ENCODE data around the gene HIVEP3.

HIVEP3 gene

GRCh38 chr1:41614818-41615217 lies 303.9 kb downstream of the HIVEP3 start:
- Histone ChIP-seq H3K4me1 (ENCODE audit: control insufficient read depth in 1 of 2, insufficient read depth in 2 of 2, low read length in 2 of 2) (peaks cover 4 to 6% of the 10 kb centered on the region in 2 donors), H3K4me3 (ENCODE audit: low read depth in 1 of 2, low read length in 2 of 2) (no peak overlapping the region), H3K36me3 (ENCODE audit: control insufficient read depth in 1 of 2, insufficient read depth in 2 of 2, low read length in 2 of 2) (no peaks in the 10 kb centered on the region), H3K9me3 (ENCODE audit: control insufficient read depth in 1 of 2, low read length in 2 of 2) (no peaks in the 10 kb centered on the region), H3K27me3 (ENCODE audit: control insufficient read depth in 1 of 2, insufficient read depth in 2 of 2, low read length in 2 of 2) (no peaks in the 10 kb centered on the region), H3K27ac (ENCODE audit: low read depth, low read length) (no peak overlapping the region), H3K9ac (ENCODE audit: low read depth in 1 of 2, low read length in 2 of 2) (no peak overlapping the region)

DNA sequence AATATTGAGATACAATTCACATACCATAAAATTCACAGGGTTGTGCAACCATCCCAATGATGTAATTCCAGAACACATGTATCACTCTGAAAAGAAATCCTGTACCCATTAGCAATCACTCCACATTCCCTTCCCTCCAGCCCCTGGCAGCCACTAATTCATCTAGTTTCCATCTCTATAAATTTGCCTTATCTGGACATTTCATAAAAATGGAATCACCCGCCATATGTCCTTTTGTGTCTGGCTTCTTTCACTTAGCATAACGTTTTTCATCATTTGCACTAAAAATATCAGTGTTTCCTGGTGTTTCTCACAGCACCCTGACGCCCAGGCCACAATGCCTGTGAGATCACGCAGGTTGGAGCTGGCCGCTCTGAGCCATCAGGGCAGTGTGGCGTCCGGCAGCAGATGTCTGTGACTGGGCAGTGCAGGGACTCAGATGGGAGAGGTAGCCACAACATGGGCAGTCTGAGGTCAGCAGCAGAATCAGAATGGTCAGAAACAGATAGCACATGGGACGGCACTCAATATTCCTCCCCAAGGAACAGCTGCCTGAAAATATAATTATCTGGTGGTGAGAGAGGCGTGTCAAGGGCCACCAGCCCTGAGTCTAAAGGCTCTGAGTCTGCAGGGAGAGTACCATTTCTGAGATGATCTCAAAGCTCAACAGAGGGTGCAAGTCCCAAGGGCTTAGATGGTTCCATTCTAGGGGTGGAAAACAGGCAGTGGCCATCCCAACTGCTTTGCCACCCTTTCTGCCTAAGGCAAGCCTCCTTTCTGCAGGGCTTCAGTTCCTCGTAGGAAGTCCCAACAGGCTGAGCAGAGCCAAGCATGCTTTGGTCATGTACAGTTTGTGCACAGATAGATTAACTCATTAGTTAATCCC lies 304.8 kb downstream of the HIVEP3 start:
- H3K27me3 ChIP-seq (ENCODE audit: control insufficient read depth in 1 of 2, insufficient read depth in 2 of 2, low read length in 2 of 2): no peaks in the 10 kb centered on the region
- peaks cover 4 to 6% of the 10 kb centered on the region in 2 donors for H3K4me1 ChIP-seq (ENCODE audit: control insufficient read depth in 1 of 2, insufficient read depth in 2 of 2, low read length in 2 of 2)
- H3K27ac ChIP-seq (ENCODE audit: low read depth, low read length): no peak overlapping the region
- no peak overlapping the region for H3K4me3 ChIP-seq (ENCODE audit: low read depth in 1 of 2, low read length in 2 of 2)
- no peaks in the 10 kb centered on the region for H3K36me3 ChIP-seq (ENCODE audit: control insufficient read depth in 1 of 2, insufficient read depth in 2 of 2, low read length in 2 of 2)
- no peak overlapping the region for H3K9ac ChIP-seq (ENCODE audit: low read depth in 1 of 2, low read length in 2 of 2)
- H3K9me3 ChIP-seq (ENCODE audit: control insufficient read depth in 1 of 2, low read length in 2 of 2): no peaks in the 10 kb centered on the region

DNA sequence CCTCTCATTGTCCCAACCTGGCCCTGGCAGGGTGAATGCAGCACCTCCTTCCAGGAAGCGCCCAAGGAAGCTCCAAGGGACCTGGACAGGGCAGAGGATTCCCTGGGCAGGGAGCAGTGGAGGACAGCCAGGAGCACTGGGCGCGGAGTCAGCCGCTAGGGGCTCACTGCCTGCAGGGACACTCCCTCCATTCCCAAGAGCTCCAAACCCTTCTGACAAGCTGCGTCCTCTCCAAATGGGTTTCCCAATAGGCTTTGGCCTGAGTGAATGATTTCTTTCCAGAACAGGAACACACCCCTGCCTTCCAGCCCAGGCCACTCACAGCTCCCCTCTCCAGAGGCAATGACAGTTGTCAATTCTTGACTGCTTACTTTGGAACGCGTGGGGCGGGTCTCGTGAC lies 305.8 kb downstream of the HIVEP3 start:
- Histone ChIP-seq H3K9ac (ENCODE audit: low read depth in 1 of 2, low read length in 2 of 2) (no peak overlapping the region), H3K27ac (ENCODE audit: low read depth, low read length) (no peak overlapping the region), H3K4me3 (ENCODE audit: low read depth in 1 of 2, low read length in 2 of 2) (no peak overlapping the region), H3K36me3 (ENCODE audit: control insufficient read depth in 1 of 2, insufficient read depth in 2 of 2, low read length in 2 of 2) (no peaks in the 10 kb centered on the region), H3K4me1 (ENCODE audit: control insufficient read depth in 1 of 2, insufficient read depth in 2 of 2, low read length in 2 of 2) (peaks cover 2 to 4% of the 10 kb centered on the region in 2 donors), H3K9me3 (ENCODE audit: control insufficient read depth in 1 of 2, low read length in 2 of 2) (no peaks in the 10 kb centered on the region), H3K27me3 (ENCODE audit: control insufficient read depth in 1 of 2, insufficient read depth in 2 of 2, low read length in 2 of 2) (no peaks in the 10 kb centered on the region)

GRCh38 chr1:41611932-41612450 lies 306.7 kb downstream of the HIVEP3 start:
- Histone ChIP-seq H3K27me3 (ENCODE audit: control insufficient read depth in 1 of 2, insufficient read depth in 2 of 2, low read length in 2 of 2) (no peaks in the 10 kb centered on the region), H3K36me3 (ENCODE audit: control insufficient read depth in 1 of 2, insufficient read depth in 2 of 2, low read length in 2 of 2) (no peaks in the 10 kb centered on the region), H3K9me3 (ENCODE audit: control insufficient read depth in 1 of 2, low read length in 2 of 2) (no peaks in the 10 kb centered on the region), H3K4me3 (ENCODE audit: low read depth in 1 of 2, low read length in 2 of 2) (no peak overlapping the region), H3K9ac (ENCODE audit: low read depth in 1 of 2, low read length in 2 of 2) (no peak overlapping the region), H3K4me1 (ENCODE audit: control insufficient read depth in 1 of 2, insufficient read depth in 2 of 2, low read length in 2 of 2) (peaks cover 0 to 4% of the 10 kb centered on the region in 2 donors), H3K27ac (ENCODE audit: low read depth, low read length) (no peak overlapping the region)

DNA sequence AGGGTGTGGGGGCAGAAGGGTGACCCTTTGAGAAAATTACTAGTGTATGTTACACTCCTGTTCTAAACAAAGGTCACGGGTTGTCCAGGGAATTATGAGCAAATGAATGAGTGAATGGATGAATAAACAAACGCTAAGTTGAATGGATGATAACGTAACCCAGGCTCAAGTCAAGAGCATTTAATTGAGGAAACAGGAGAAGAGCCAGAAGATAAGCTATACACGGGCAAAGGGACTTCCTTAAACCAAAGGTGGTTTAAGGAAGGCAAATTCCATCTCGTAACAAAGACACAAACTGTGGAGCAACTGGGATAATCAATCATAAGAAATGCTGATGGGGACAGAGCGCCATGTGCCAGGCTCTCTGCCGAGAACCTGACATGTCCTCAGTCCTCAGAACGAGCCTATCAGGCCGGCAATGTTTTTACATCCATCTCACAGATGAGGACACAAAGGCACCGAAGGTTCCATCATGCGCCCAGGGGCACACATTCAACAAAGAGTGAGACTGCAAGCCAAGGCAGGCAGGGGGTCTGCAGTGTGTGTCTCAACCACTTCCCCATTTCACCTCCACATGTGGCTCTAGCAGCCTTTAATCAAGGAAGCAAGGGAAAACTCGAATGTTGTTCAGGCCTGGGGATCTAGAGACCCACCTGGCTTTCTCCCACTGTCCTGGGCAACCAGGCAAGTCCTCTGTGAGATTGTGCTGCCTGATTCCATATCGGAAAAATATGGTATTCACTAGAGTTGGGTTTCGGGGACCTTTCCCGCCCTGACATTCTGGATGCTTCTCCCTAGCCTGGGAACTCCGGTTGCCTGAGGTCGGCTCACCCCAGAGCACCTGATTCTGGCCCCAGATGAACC lies 307.4 kb downstream of the HIVEP3 start:
- peaks cover 0 to 4% of the 10 kb centered on the region in 2 donors for H3K4me1 ChIP-seq (ENCODE audit: control insufficient read depth in 1 of 2, insufficient read depth in 2 of 2, low read length in 2 of 2)
- no peak overlapping the region for H3K27ac ChIP-seq (ENCODE audit: low read depth, low read length)
- no peaks in the 10 kb centered on the region for H3K36me3 ChIP-seq (ENCODE audit: control insufficient read depth in 1 of 2, insufficient read depth in 2 of 2, low read length in 2 of 2)
- H3K9ac ChIP-seq (ENCODE audit: low read depth in 1 of 2, low read length in 2 of 2): no peak overlapping the region
- H3K9me3 ChIP-seq (ENCODE audit: control insufficient read depth in 1 of 2, low read length in 2 of 2): no peaks in the 10 kb centered on the region
- H3K4me3 ChIP-seq (ENCODE audit: low read depth in 1 of 2, low read length in 2 of 2): no peak overlapping the region
- no peaks in the 10 kb centered on the region for H3K27me3 ChIP-seq (ENCODE audit: control insufficient read depth in 1 of 2, insufficient read depth in 2 of 2, low read length in 2 of 2)

DNA sequence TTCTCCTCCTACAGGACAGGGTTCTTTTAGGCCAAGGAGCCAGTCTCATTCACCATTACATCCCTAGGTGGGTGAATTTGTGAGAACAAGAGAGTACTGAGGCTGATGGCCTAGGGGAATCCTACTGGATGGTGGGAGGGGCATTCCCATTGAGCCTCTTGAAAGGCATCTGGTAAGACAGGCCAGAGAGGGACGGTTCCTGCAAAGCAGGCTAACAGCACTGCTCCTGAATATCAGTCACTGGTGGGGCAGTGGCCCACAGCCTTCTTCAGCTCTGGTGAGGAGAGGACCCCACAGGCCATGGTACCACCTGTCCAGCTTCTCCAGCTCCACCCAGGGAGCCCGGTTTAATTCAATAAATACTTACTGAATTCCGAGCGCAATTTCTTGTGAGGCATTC lies 308.4 kb downstream of the HIVEP3 start:
- Histone ChIP-seq H3K9ac (ENCODE audit: low read depth in 1 of 2, low read length in 2 of 2) (no peak overlapping the region), H3K4me1 (ENCODE audit: control insufficient read depth in 1 of 2, insufficient read depth in 2 of 2, low read length in 2 of 2) (peaks cover 0 to 4% of the 10 kb centered on the region in 2 donors), H3K36me3 (ENCODE audit: control insufficient read depth in 1 of 2, insufficient read depth in 2 of 2, low read length in 2 of 2) (no peaks in the 10 kb centered on the region), H3K9me3 (ENCODE audit: control insufficient read depth in 1 of 2, low read length in 2 of 2) (no peaks in the 10 kb centered on the region), H3K27me3 (ENCODE audit: control insufficient read depth in 1 of 2, insufficient read depth in 2 of 2, low read length in 2 of 2) (no peaks in the 10 kb centered on the region), H3K27ac (ENCODE audit: low read depth, low read length) (no peak overlapping the region), H3K4me3 (ENCODE audit: low read depth in 1 of 2, low read length in 2 of 2) (no peak overlapping the region)

- Histone ChIP-seq H3K9ac (ENCODE audit: low read depth in 1 of 2, low read length in 2 of 2) (no peak overlapping the region), H3K27me3 (ENCODE audit: control insufficient read depth in 1 of 2, insufficient read depth in 2 of 2, low read length in 2 of 2) (no peaks in the 10 kb centered on the region), H3K4me3 (ENCODE audit: low read depth in 1 of 2, low read length in 2 of 2) (no peak overlapping the region)
Observed at GRCh38 chr1:41609166-41609883, 309.4 kb downstream of the HIVEP3 start.

GRCh38 chr1:41608211-41608610 lies 310.5 kb downstream of the HIVEP3 start:
- Histone ChIP-seq H3K27ac (ENCODE audit: low read depth, low read length) (no peak overlapping the region), H3K9me3 (ENCODE audit: control insufficient read depth in 1 of 2, low read length in 2 of 2) (no peaks in the 10 kb centered on the region), H3K4me3 (ENCODE audit: low read depth in 1 of 2, low read length in 2 of 2) (no peak overlapping the region), H3K27me3 (ENCODE audit: control insufficient read depth in 1 of 2, insufficient read depth in 2 of 2, low read length in 2 of 2) (no peaks in the 10 kb centered on the region), H3K4me1 (ENCODE audit: control insufficient read depth in 1 of 2, insufficient read depth in 2 of 2, low read length in 2 of 2) (peaks cover 0 to 4% of the 10 kb centered on the region in 2 donors), H3K36me3 (ENCODE audit: control insufficient read depth in 1 of 2, insufficient read depth in 2 of 2, low read length in 2 of 2) (no peaks in the 10 kb centered on the region), H3K9ac (ENCODE audit: low read depth in 1 of 2, low read length in 2 of 2) (no peak overlapping the region)

More at GRCh38 chr1:41609166-41609883, 309.4 kb downstream of the HIVEP3 start:
- Histone ChIP-seq H3K4me1 (ENCODE audit: control insufficient read depth in 1 of 2, insufficient read depth in 2 of 2, low read length in 2 of 2) (peaks cover 0 to 4% of the 10 kb centered on the region in 2 donors), H3K27ac (ENCODE audit: low read depth, low read length) (no peak overlapping the region), H3K36me3 (ENCODE audit: control insufficient read depth in 1 of 2, insufficient read depth in 2 of 2, low read length in 2 of 2) (no peaks in the 10 kb centered on the region), H3K9me3 (ENCODE audit: control insufficient read depth in 1 of 2, low read length in 2 of 2) (no peaks in the 10 kb centered on the region)

GRCh38 chr1:41607808-41608207 lies 310.9 kb downstream of the HIVEP3 start:
- Histone ChIP-seq H3K4me3 (ENCODE audit: low read depth in 1 of 2, low read length in 2 of 2) (no peak overlapping the region), H3K9ac (ENCODE audit: low read depth in 1 of 2, low read length in 2 of 2) (no peak overlapping the region), H3K36me3 (ENCODE audit: control insufficient read depth in 1 of 2, insufficient read depth in 2 of 2, low read length in 2 of 2) (no peaks in the 10 kb centered on the region), H3K27me3 (ENCODE audit: control insufficient read depth in 1 of 2, insufficient read depth in 2 of 2, low read length in 2 of 2) (no peaks in the 10 kb centered on the region), H3K4me1 (ENCODE audit: control insufficient read depth in 1 of 2, insufficient read depth in 2 of 2, low read length in 2 of 2) (peaks cover 0 to 4% of the 10 kb centered on the region in 2 donors), H3K27ac (ENCODE audit: low read depth, low read length) (no peak overlapping the region), H3K9me3 (ENCODE audit: control insufficient read depth in 1 of 2, low read length in 2 of 2) (no peaks in the 10 kb centered on the region)

All from duodenal mucosa (tissue), 2 donors.